MM.1S (cell line): Measurements from ENCODE around the gene CCDC196.

Source experiments
- DNase-seq: peaks from one replicate; pipeline ENCODE4 v3.0.0-alpha.2; 2015
- H2AFZ ChIP-seq: fragments of 300-600 bp; sonication (generic); 2 replicates; pipeline ENCODE4 v1.6.0; 2016; ENCODE audit warnings: antibody characterized with exemption, low read length
- H3F3A ChIP-seq: fragments of 300-600 bp; sonication (generic); 2 replicates; pipeline ENCODE4 v1.6.1; 2016; ENCODE audit warnings: mild to moderate bottlenecking, antibody characterized with exemption, low read length, moderate library complexity, mixed read lengths; ENCODE audit not compliant: insufficient read depth
- H3K27ac ChIP-seq: fragments of 300-600 bp; sonication (generic); 2 replicates; pipeline ENCODE4 v1.5.1; 2016; ENCODE audit warnings: mild to moderate bottlenecking, low read length
- H3K27me3 ChIP-seq: fragments of 300-600 bp; sonication (generic); replicated peaks from 2 replicates; pipeline ENCODE4 v1.6.0; 2016; ENCODE audit warnings: low read length; ENCODE audit not compliant: insufficient read depth
- H3K36me3 ChIP-seq: fragments of 300-600 bp; sonication (generic); replicated peaks from 2 replicates; pipeline ENCODE4 v1.6.1; 2016; ENCODE audit warnings: mild to moderate bottlenecking, low read length, mixed read lengths; ENCODE audit not compliant: insufficient read depth
- H3K4me1 ChIP-seq: fragments of 300-600 bp; sonication (generic); 2 replicates; pipeline ENCODE4 v1.6.1; 2016; ENCODE audit warnings: low read length, mixed read lengths
- H3K4me2 ChIP-seq: fragments of 300-600 bp; sonication (generic); 2 replicates; pipeline ENCODE4 v1.6.0; 2016; ENCODE audit warnings: low read depth, low read length
- H3K4me3 ChIP-seq: fragments of 300-600 bp; sonication (generic); 2 replicates; pipeline ENCODE4 v1.5.1; 2016; ENCODE audit warnings: low read length, mixed read lengths
- H3K79me2 ChIP-seq: fragments of 300-600 bp; sonication (generic); 2 replicates; pipeline ENCODE4 v1.6.1; 2016; ENCODE audit warnings: mixed run types, low read length, mixed read lengths
- H3K9ac ChIP-seq: fragments of 300-600 bp; sonication (generic); 2 replicates; pipeline ENCODE4 v1.6.1; 2016; ENCODE audit warnings: low read length, mixed read lengths
- H3K9me2 ChIP-seq: fragments of 300-600 bp; sonication (generic); replicated peaks from 2 replicates; pipeline ENCODE4 v1.6.1; 2016; ENCODE audit warnings: mild to moderate bottlenecking, low read length, mixed read lengths; ENCODE audit not compliant: insufficient read depth
- H3K9me3 ChIP-seq: fragments of 300-600 bp; sonication (generic); replicated peaks from 2 replicates; pipeline ENCODE4 v1.6.1; 2016; ENCODE audit warnings: mild to moderate bottlenecking, low read length, mixed read lengths; ENCODE audit not compliant: insufficient read depth
- H4K20me1 ChIP-seq: fragments of 300-600 bp; sonication (generic); 2 replicates; pipeline ENCODE4 v1.6.1; 2016; ENCODE audit warnings: mild to moderate bottlenecking, low read length, moderate library complexity, mixed read lengths; ENCODE audit not compliant: insufficient read depth
- EZH2 ChIP-seq: fragments of 300-600 bp; sonication (generic); optimal IDR thresholded peaks from 2 replicates; pipeline ENCODE3; 2017; ENCODE audit warnings: low read depth, mild to moderate bottlenecking, antibody characterized with exemption, low read length, mixed read lengths
- EZH2phosphoT487 ChIP-seq: fragments of 300-600 bp; sonication (generic); IDR thresholded peaks from 2 replicates; pipeline ENCODE4 v1.6.1; 2018; ENCODE audit warnings: antibody characterized with exemption, low read length
- TF ChIP-seq, protein P1 (sequence below): fragments of 300-600 bp; sonication (generic); IDR thresholded peaks from 2 replicates; pipeline ENCODE4 v1.5.1; 2016; ENCODE audit warnings: antibody characterized with exemption, low read length, mixed read lengths

The CCDC196 gene

DNA sequence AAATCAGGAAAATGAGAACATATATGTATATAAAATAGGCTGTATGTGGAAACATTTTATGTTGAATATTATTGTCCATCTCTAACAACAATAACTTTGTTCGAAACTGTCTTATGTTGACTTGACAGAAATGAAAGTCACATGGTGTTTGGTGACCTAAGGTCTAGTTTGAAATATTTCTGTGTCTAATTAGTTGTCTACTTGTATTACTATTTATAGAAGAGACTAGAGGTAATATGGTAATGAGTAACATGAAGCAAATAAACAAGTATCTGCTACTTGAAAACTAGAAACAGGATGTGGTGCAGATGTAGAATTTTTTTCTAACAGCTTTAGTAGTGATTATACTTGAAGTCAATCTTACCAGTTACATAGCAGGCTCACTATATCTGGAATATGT is 25.7 kb downstream of the CCDC196 start:
- no peak overlapping the region for H3K4me3 ChIP-seq
- no peaks in the 10 kb centered on the region for H3K27me3 ChIP-seq
- H4K20me1 ChIP-seq = no peaks in the 10 kb centered on the region; the same call in 1 of the 2 replicates
- H3K9me2 ChIP-seq = no peaks in the 10 kb centered on the region
- H3F3A ChIP-seq = peaks cover 22% of the 10 kb centered on the region
- H3K4me2 ChIP-seq = peak overlapping the region; percentile 29; the same call in 1 of the 2 replicates
- H3K9me3 ChIP-seq = no peaks in the 10 kb centered on the region
- H3K36me3 ChIP-seq = no peaks in the 10 kb centered on the region
- H3K9ac ChIP-seq = no peak overlapping the region
- TF ChIP-seq, protein P1, sequence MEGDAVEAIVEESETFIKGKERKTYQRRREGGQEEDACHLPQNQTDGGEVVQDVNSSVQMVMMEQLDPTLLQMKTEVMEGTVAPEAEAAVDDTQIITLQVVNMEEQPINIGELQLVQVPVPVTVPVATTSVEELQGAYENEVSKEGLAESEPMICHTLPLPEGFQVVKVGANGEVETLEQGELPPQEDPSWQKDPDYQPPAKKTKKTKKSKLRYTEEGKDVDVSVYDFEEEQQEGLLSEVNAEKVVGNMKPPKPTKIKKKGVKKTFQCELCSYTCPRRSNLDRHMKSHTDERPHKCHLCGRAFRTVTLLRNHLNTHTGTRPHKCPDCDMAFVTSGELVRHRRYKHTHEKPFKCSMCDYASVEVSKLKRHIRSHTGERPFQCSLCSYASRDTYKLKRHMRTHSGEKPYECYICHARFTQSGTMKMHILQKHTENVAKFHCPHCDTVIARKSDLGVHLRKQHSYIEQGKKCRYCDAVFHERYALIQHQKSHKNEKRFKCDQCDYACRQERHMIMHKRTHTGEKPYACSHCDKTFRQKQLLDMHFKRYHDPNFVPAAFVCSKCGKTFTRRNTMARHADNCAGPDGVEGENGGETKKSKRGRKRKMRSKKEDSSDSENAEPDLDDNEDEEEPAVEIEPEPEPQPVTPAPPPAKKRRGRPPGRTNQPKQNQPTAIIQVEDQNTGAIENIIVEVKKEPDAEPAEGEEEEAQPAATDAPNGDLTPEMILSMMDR = no peak
- TF ChIP-seq EZH2phosphoT487 (no peak), EZH2 (no peak)
- H3K79me2 ChIP-seq = peaks cover 79% of the 10 kb centered on the region
- H3K27ac ChIP-seq = no peak overlapping the region
- peaks cover 13% of the 10 kb centered on the region; the same call in 1 of the 2 replicates for H3K4me1 ChIP-seq
- no peak overlapping the region for H2AFZ ChIP-seq
- DNase-seq = peak; percentile 21

DNA sequence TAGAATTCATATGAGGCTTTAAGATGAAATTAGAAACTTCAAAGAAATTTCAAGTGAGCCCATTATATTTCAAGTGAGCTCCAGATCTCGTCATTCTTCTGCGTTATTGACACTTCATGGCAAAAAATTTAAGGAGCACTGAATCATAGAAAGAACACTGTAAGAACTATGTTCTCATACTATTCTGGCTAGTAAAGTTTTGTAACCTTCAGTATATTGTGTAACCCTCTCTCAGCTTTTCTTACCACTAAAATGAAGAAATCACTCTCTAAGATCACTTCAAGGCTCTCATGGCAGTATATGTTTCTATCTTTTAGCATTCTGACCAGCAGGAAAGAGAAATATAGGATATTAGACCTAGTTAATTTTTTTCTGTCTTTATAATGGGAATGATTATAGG is 28.0 kb downstream of the CCDC196 start:
- no peaks in the 10 kb centered on the region for H3K36me3 ChIP-seq
- H3K27ac ChIP-seq = no peak overlapping the region
- H3K4me1 ChIP-seq = peaks cover 13% of the 10 kb centered on the region; the same call in 1 of the 2 replicates
- no peaks in the 10 kb centered on the region for H3K27me3 ChIP-seq
- TF ChIP-seq EZH2phosphoT487 = no peak
- TF ChIP-seq, protein P1 = no peak
- TF ChIP-seq EZH2 = no peak
- H3F3A ChIP-seq = peaks cover 6% of the 10 kb centered on the region; the same call in 1 of the 2 replicates
- no peaks in the 10 kb centered on the region for H3K9me2 ChIP-seq
- H3K4me3 ChIP-seq = no peak overlapping the region
- no peaks in the 10 kb centered on the region for H3K9me3 ChIP-seq
- H3K4me2 ChIP-seq = no peak overlapping the region
- H3K79me2 ChIP-seq = peaks cover 86% of the 10 kb centered on the region
- H2AFZ ChIP-seq = no peak overlapping the region
- no peaks in the 10 kb centered on the region; the same call in 1 of the 2 replicates for H4K20me1 ChIP-seq
- no peak for DNase-seq
- H3K9ac ChIP-seq = no peak overlapping the region

DNA sequence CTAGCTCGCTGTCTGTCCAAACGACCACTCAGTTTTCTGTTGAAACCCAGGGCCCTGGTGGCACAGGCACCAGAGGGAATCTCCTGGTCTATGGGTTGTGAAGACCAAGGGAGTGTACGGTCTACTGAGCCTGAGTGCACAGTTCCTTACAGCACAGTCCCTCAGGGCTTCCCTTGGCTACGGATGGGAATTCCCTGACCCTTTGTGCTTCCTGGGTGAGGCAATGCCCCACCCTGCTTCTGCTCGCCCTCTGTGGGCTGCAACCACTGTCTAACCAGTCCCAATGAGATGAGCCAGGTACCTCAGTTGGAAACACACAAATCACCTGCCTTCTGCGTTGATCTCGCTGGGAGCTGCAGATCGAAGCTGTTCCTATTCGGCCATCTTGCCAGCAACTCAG is 44.4 kb downstream of the CCDC196 start:
- H3K36me3 ChIP-seq = no peaks in the 10 kb centered on the region
- no peak overlapping the region for H3K9ac ChIP-seq
- no peaks in the 10 kb centered on the region for H3F3A ChIP-seq
- no peak overlapping the region for H3K4me2 ChIP-seq
- H3K27ac ChIP-seq = no peak overlapping the region
- no peaks in the 10 kb centered on the region for H4K20me1 ChIP-seq
- no peak overlapping the region for H2AFZ ChIP-seq
- no peaks in the 10 kb centered on the region for H3K9me2 ChIP-seq
- H3K79me2 ChIP-seq = peaks cover 39% of the 10 kb centered on the region
- no peaks in the 10 kb centered on the region for H3K9me3 ChIP-seq
- H3K4me3 ChIP-seq = no peak overlapping the region
- TF ChIP-seq EZH2phosphoT487 = no peak
- TF ChIP-seq, protein P1 = no peak
- no peak for TF ChIP-seq EZH2
- H3K4me1 ChIP-seq = no peaks in the 10 kb centered on the region
- H3K27me3 ChIP-seq = no peaks in the 10 kb centered on the region
- no peak for DNase-seq
